ENCODE data around the gene FUT1.
"Not testable (repeated sequence)": the region's sequence is repeated elsewhere in the genome, so short reads cannot be mapped to it uniquely, and the experiment has no call there.

FUT1 gene

GRCh38 chr19:48752496-48753365 lies at the start of gene FUT1:
TSS of gene FUT1 (minus strand) at chr19:48752641. CDS start at chr19:48751281, 1,360 bp downstream.
- DNase-seq = peak; percentile 18

GRCh38 chr19:48799358-48800300 lies 47.2 kb upstream of the FUT1 start:
- DNase-seq = no peak

DNA sequence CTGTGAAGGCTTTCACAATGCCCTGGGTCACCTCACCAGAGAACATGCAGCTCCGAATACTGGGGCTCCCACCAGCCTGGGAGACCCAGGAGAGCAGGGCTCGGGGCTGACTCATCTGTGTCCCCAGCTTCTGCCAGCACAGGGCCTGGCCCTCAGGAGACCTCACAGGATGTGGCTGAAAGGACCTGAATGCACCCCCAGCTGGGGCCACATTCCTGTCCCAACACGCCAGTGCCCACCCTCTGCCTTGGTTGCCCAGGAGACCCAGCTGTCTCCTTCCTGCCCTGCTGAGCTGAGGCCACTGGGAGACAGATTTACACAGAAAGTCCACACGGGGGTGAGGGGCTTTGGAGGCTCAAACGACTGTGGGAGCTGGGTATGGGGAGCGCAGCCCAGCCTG lies 46.5 kb upstream of the FUT1 start:
- DNase-seq = no peak

DNA sequence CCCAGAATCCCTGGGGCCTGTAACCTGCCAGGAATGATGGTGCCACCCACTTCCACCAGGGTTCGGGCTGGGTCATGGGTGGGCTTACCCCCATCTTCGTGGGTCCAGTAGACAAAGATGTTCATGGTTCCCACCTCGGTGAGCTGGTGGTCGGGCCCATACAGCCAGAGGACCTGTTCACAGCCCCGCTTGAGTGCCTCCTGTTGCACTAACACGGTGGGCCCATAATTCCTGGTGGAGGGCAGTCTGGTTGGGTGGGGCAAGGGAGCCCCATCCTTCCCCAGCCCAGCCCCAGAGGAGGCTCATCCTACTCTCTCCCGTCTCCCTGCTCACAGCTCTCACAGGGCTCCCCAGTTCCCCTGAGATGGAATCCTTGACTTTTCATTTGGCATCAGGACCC lies 44.7 kb upstream of the FUT1 start:
- DNase-seq = no peak

- DNase-seq = no peak
Observed at GRCh38 chr19:48796298-48797083, 44.0 kb upstream of the FUT1 start.

DNA sequence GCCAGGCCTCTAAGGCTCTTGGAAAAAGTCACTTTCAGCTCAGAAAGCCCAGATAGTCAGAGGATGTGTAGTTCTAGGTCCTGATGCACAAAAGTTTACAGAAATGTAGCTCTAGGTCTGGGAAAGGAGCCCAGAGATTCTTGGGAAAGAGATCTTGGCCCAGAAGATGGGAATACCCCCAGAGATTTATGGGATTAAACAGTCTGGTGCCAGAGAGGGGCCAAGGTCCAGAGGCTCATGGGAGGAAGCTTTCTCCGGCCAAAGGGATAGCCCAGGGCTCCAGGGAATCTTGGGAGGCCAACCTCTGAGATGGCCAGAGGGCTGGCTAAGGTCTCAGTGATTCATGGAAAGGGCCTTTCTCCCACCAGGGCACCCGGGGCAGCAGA lies 43.2 kb upstream of the FUT1 start:
- DNase-seq = no peak

GRCh38 chr19:48795055-48795684 lies 42.7 kb upstream of the FUT1 start:
- DNase-seq = peak; percentile 75

GRCh38 chr19:48794291-48794690 lies 41.9 kb upstream of the FUT1 start:
- no peak for DNase-seq

- DNase-seq = no peak
Observed at GRCh38 chr19:48793271-48793670, 40.8 kb upstream of the FUT1 start.

DNA sequence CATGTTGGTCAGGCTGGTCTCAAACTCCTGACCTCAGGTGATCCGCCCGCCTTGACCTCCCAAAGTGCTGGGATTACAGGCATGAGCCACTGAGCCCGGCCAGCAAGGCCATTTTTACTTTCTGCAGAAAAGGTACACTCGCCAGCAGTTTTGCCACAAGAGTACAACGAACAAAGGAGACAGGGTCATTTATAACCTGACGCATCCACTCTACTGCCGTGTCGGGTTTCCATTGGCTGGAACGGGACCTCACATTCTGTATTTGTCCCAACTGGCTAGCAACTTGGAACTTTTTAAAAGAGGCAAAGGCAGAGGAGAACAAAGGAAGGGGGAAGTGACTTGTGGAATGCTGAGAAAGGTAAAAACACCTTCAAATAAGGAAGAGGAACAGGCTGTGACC lies 34.9 kb upstream of the FUT1 start:
- DNase-seq = not testable (repeated sequence)

DNA sequence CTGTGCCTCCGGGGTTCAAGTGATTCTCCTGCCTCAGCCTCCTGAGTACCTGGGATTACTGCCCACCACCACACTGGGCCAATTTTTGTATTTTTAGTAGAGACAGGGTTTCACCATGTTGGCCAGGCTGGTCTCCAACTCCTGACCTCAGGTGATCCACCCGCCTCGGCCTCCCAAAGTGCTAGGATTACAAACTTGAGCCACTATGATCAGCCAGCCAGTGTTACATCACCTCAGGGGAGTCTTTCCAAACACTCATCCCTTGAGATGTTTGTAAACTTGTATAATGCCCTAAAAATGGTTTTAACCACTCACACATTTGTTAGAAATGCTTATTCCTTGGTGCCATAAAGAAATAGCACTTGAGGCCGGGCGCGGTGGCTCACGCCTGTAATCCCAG lies 34.0 kb upstream of the FUT1 start:
- not testable (repeated sequence) for DNase-seq

- DNase-seq = no peak
Observed at GRCh38 chr19:48784527-48784926, 32.1 kb upstream of the FUT1 start.

- no peak for DNase-seq
Observed at GRCh38 chr19:48780631-48781391, 28.4 kb upstream of the FUT1 start.

GRCh38 chr19:48779636-48780035 lies 27.2 kb upstream of the FUT1 start:
- no peak for DNase-seq

DNA sequence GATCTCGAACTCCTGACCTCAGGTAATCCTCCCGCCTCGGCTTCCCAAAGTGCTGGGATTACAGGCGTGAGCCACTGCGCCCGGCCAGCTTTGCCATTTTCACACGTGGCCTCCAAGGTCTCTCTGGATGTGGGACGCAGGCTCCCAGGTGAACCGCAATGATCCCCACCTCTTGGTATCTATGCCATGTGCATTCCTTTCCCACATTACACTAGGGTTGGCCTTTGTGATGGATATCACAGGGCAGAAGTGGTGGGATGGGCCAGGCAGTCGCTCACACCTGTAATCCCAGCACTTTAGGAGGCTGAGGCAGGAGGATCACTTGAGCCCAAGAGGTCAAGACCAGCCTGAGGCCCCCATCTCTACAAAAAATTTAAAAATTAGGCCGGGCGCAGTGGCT lies 25.3 kb upstream of the FUT1 start:
- DNase-seq = no peak

DNA sequence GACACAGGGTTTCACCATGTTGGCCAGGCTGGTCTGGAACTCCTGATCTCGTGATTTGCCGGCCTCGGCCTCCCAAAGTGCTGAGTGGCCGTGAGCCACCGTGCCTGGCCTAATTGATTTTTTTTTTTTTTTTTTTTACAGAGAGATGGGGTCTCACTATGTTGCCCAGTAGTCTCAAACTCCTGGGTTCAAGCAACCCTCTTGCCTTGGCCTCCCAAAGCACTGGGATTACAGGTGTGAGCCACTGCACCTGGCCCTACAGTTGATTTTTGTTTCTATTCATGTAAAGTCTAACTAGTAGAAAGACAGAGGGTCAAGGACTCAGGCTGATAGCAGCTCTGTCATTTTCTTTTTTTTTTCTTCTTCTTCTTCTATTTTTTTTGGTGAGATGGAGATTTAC lies 24.7 kb upstream of the FUT1 start:
- DNase-seq = no peak

DNA sequence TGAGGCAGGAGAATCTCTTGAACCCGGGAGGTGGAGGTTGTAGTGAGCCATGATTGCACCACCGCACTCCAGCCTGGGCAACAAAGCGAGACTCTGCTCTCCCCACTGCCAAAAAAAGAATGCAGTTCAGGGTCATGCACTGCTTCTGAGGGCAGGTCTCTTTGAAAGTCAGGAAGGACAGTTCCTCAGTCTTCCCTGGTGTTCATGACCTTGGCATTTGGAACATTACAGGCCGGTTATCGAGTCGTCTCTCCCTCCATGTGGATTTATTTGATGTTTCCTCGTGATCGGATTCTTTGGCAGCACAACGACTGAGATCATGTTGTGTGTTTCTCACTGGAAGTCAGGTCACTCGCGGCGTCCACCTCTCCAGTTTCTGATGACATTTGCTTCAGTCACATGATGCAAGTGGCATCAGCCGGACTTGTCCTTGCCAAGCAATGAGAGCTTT lies 20.1 kb upstream of the FUT1 start:
- DNase-seq = no peak

- DNase-seq = no peak
Observed at GRCh38 chr19:48770734-48771472, 18.5 kb upstream of the FUT1 start.

DNA sequence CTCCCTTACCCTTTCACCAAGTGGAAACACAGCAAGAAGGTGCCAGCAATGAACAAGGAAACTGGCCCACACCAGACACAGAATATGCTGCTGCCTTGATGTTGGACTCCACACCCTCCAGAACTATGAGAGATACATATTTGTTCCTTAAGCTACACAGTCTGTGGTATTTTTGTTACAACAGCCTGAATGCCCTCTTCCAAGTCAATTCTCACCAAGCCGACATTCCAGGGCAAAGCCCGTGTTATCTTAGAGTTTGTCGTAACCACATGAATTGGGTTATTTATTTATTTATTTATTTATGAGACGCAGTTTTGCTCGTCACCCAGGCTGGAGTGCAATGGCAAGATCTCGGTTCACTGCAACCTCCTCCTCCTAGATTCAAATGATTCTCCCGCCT lies 17.8 kb upstream of the FUT1 start:
- no peak for DNase-seq

DNA sequence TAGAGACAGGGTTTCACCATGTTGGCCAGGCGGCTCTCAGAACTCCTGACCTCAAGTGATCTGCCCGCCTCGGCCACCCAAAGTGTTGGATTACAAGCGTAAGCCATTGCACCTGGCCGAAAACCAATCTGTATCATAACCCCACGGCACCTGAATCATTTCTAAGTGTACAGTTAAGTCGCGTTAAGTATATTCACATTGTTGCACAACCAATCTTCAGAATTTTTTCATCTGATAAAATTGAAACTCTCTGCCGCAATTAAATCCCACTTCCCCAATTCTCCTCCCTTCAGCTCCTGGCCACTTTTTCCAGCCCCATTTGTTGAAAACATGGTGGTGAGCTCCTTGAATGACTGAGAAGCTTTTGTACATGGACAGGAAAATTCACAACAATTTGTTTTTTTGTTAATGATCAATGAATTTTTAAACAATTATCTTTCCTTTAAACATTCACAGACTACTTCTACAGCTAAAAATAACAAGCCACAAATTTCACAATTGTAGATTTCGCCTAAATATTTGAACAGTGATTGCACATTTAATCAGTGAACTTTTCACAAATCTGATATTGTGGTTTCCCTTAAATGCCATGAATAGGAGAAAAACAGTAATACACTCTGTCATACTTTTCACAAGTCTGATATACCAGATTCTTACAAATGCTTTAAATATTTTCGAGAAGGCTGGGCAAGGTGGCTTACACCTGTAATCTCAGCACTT lies 16.7 kb upstream of the FUT1 start:
- DNase-seq = no peak

Measured in activated effector memory CD4-positive, alpha-beta T cell treated with Interleukin-2 at 50 U/mL for 16 hours (primary cell).